Measurements from ENCODE around the gene GCAT. TPM values are rescaled to one million over a fixed set of nuclear protein-coding genes. Genes with fewer than 3 reads are reported as not detected.
A peak's percentile ranks its signal among the peaks of the same experiment; 100 is the strongest.

GCAT gene
- total RNA-seq, 4 donors from 2014 or later, result 8.0 to 21.0 (median 15.7) TPM

- Histone ChIP-seq H3K27ac (peak overlapping the region; percentile 8 to 96 (median 86)), H3K9me3 (no peaks in the 10 kb centered on the region), H3K36me3 (no peaks in the 10 kb centered on the region), H3K27me3 (no peaks in the 10 kb centered on the region), H3K4me3 (peak overlapping the region; percentile 66 to 71), H3K4me1 (peaks cover 0 to 78% (median 24%) of the 10 kb centered on the region in 3 donors)
- WGBS, 2 donors (ENCODE audit: low coverage in 1 of 2), result 1% methylated on average over 11 to 18 of the region's 19 CpGs
- no peak for ATAC-seq
- TF ChIP-seq POLR2A (IDR thresholded peaks at IDR 0.05) (no peak), CTCF (IDR thresholded peaks at IDR 0.05) (peak in 2 of 4 experiments; percentile 12 to 25)
These were observed 1.1 kb upstream of the GCAT start for GRCh38 chr22:37806409-37807333.

- TF ChIP-seq CTCF (IDR thresholded peaks at IDR 0.05) (no peak), POLR2AphosphoS5 (IDR thresholded peaks at IDR 0.05) (no peak), EP300 (IDR thresholded peaks at IDR 0.05) (no peak), POLR2A (IDR thresholded peaks at IDR 0.05) (no peak)
- Histone ChIP-seq H3K9me3 (no peaks in the 10 kb centered on the region), H3K27me3 (no peaks in the 10 kb centered on the region), H3K4me3 (peak overlapping the region; percentile 66 to 71), H3K27ac (peak overlapping the region; percentile 15 to 96 (median 86)), H3K36me3 (peaks cover 0 to 6% of the 10 kb centered on the region in 2 donors), H3K4me1 (peaks cover 0 to 62% (median 19%) of the 10 kb centered on the region in 3 donors)
- WGBS, 2 donors (ENCODE audit: low coverage in 1 of 2), result 15% methylated on average over 2 of the region's 8 CpGs; no CpG with 5 or more reads in 1 of the 2 donors
- ATAC-seq, result no peak
These were observed 542 bp downstream of the GCAT start for GRCh38 chr22:37808294-37808657.

- no peak overlapping the region for H3K4me3 ChIP-seq
- TF ChIP-seq EP300 (IDR thresholded peaks at IDR 0.05) (no peak), POLR2AphosphoS5 (IDR thresholded peaks at IDR 0.05) (no peak), POLR2A (IDR thresholded peaks at IDR 0.05) (no peak), CTCF (IDR thresholded peaks at IDR 0.05) (no peak)
- no peak for ATAC-seq
- no peaks in the 10 kb centered on the region for H3K27me3 ChIP-seq
- 83 to 90% methylated on average over 1 to 4 of the region's 5 CpGs for WGBS, 2 donors (ENCODE audit: low coverage in 1 of 2)
- H3K9me3 ChIP-seq, result no peaks in the 10 kb centered on the region
- peaks cover 0 to 47% (median 17%) of the 10 kb centered on the region in 3 donors for H3K4me1 ChIP-seq
- H3K36me3 ChIP-seq, result peaks cover 0 to 22% of the 10 kb centered on the region in 2 donors
- no peak overlapping the region for H3K27ac ChIP-seq
These were observed 2.1 kb downstream of the GCAT start for GRCh38 chr22:37809672-37810333.

- 100% methylated on average over 2 of the region's 2 CpGs; no CpG with 5 or more reads in 1 of the 2 donors for WGBS, 2 donors (ENCODE audit: low coverage in 1 of 2)
- Histone ChIP-seq H3K4me1 (peaks cover 0 to 31% (median 6%) of the 10 kb centered on the region in 3 donors), H3K27ac (no peak overlapping the region), H3K27me3 (no peaks in the 10 kb centered on the region), H3K36me3 (peaks cover 0 to 42% of the 10 kb centered on the region in 2 donors), H3K9me3 (no peaks in the 10 kb centered on the region), H3K4me3 (no peak overlapping the region)
- TF ChIP-seq POLR2A (IDR thresholded peaks at IDR 0.05) (no peak), EP300 (IDR thresholded peaks at IDR 0.05) (no peak), CTCF (IDR thresholded peaks at IDR 0.05) (no peak), POLR2AphosphoS5 (IDR thresholded peaks at IDR 0.05) (no peak)
- ATAC-seq, result no peak
These were observed 4.1 kb downstream of the GCAT start for GRCh38 chr22:37811867-37812266.
